Fibroblast of upper back skin (primary cell): ENCODE data around the gene DUSP7.

Experiments used
- DNase-seq: peaks from one replicate; pipeline ENCODE4 v3.0.0-alpha.2; 2013

Gene DUSP7

GRCh38 chr3:52004163-52004787, 52.1 kb downstream of the DUSP7 start:
- peak; percentile 70 for DNase-seq

- DNase-seq = no peak
Observed at GRCh38 chr3:52002748-52003147, 53.6 kb downstream of the DUSP7 start.

- peak; percentile 67 for DNase-seq
Observed at GRCh38 chr3:52001443-52001974, 54.9 kb downstream of the DUSP7 start.

- DNase-seq = no peak
Observed at GRCh38 chr3:51999846-52000245, 56.5 kb downstream of the DUSP7 start.
